ENCODE results near the gene PTGES3.
"Not testable (repeated sequence)": the region's sequence is repeated elsewhere in the genome, so short reads cannot be mapped to it uniquely, and the experiment has no call there.

Gene PTGES3, protein sequence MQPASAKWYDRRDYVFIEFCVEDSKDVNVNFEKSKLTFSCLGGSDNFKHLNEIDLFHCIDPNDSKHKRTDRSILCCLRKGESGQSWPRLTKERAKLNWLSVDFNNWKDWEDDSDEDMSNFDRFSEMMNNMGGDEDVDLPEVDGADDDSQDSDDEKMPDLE

DNA sequence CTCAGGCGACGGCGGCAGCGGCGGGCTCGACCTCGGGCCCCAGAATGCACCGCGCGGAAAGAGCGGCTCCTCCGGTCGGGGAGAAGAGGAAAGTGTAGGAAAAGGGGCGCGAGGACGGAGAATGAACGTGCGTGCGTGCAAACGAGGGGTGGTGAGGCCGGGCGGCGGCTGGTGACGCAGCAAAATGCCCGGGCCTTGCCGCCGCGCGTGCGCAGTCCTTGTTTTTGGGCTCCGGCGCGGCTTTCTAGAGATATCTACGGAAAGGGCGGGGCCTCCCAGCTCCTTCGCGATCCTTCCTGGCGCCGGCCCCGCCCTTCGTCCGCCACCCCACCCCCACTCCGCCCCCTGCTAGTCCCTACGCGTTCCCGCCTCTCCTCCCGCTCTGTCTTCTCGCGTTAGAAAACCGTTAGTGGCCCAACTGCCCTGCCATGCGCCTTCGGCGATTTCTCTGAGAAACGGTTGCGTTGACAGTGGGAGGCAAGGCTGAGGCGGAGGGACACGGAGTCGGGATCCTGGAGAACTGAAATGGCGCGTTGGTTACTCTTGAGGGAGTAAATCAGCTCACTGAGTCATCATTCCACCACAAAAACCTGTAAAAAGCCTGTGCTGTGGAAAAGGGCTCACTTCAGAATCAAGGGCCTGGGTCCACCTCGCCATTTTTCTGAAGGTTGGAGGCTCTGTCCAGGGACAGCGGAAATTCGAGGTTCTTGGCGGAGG lies at the start of gene PTGES3:
Gene PTGES3, minus strand, starts transcription at position 156 of the 717 bp plus-strand sequence. CDS start 285 bp downstream, outside the sequence.
- DNase-seq (ENCODE audit: low read depth in 2 of 2, low spot score in 1 of 2) = peak; percentile 89 to 95

DNA sequence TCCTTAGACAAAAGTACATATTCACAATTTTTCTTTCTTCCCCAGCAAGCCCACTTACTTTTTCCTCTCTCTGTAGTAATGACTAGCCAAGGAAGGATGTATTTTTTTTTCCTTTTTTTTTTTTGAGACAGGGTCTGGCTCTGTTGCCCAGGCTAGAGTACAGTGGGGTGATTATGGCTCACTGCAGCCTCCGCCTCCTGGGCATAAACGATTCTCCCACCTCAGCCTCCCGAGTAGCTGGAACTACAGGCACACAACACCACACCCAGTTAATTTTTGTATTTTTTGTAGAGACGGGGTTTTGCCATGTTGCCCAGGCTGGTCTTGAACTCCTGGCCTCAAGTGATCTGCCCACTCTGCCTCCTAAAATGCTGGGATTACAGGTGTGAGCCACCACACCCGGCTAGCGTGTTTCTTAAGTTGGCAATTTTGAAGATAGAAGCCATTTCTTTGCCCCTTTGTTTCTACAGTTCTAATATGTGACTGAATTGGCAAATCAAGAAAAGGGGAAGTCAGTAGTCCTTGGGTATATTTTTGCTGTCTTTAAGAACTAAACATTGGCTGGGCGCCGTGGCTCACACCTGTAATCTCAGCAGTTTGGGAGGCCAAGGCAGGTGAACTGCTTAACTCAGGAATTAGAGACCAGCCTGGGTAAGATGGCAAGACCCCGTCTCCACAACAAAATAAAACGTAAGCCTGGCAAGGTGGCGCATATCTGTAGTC lies 40.2 kb upstream of the PTGES3 start:
- no peak for DNase-seq (ENCODE audit: low read depth in 2 of 2, low spot score in 1 of 2)

DNA sequence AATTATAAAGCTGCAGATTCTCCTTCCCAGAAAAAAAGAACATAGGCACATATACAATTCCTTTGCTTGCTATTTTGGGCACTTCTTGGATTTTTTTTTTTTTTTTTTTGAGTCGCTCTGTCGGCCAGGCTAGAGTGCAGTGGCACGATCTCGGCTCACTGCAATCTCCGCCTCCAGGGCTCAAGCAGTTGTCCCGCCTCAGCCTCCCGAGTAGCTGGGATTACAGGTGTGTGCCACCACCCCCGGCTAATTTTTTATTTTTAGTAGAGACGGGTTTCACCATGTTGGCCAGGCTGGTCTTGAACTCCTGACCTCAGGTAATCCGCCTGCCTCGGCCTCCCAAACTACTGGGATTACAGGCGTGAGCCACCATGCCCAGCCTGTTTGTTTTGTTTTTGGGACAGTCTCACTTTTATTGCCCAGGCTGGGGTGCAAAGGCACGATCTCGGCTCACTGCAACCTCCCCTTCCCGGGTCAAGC lies 38.2 kb upstream of the PTGES3 start:
- DNase-seq (ENCODE audit: low read depth in 2 of 2, low spot score in 1 of 2) = not testable (repeated sequence)

DNA sequence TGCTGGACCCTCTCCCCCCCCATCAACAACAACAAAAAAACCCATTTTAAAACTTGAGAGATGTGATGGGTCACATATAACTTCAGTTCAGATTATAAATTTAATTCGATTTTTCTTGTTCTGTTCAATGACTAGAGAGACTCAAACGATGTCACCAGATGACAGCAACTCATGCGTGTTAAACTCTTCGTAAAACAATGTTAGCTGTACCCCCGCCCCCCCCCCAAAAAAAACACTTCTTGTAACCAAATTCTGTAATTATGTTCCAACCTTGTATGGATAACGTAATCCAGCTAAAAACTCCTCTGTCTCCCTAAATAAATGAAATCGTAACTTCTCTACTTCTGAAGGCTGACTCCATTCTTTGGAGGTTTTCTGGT lies 37.6 kb upstream of the PTGES3 start:
- no peak for DNase-seq (ENCODE audit: low read depth in 2 of 2, low spot score in 1 of 2)

DNA sequence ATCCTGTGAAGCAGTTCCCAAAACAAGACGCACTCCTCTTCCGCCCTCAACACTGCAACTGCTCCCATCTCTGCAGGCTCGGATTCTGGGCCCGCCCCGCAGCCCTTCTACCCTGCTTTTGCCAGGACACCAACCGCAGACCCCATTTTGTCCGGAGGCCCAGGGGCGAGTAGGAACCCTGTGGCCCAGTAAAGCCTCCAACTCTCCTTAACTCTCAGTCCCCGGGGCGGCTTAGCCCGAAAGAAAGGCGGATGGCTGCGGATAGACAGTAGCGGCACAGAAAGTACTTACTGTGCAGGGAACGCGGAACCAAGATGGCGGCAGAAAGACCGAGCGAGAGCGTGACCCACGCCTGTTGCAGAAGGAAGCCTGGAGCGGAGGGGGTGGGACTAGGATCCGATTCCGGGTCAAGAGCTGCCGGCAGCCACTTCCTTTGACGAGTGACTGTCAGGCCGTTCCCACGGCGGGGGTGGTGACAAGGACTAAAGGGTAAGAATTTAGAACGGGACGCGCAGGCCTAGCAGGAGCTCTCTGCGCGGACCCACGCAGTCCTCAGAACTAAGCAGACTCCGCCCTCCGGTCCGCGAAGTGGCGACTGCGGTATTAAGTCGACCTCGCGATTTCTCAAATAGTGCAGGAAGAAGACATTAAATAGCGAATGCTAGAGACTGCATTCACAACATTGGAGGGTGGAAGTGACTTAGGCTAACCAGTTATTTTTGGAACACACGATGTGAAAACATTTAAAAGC lies 37.1 kb upstream of the PTGES3 start, which contains the start of gene NACA:
Gene NACA, minus strand, starts transcription at position 328 of the 751 bp plus-strand sequence. CDS start 778 bp downstream, outside the sequence.
- peak; percentile 95 to 99 for DNase-seq (ENCODE audit: low read depth in 2 of 2, low spot score in 1 of 2)

DNA sequence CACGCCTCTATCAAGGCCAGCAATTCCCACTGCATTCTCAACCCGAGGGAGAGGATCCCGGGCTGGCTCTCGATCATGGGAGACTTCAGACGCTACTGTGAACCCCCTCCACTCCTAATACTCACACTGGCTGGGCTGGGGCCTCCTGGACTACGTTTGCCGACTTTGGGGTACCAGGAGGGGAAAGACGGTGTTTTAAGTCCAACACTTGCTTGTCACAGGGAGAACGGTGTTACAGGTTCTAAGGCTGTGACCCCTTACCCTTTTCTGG lies 36.6 kb upstream of the PTGES3 start:
- DNase-seq (ENCODE audit: low read depth in 2 of 2, low spot score in 1 of 2) = no peak

DNA sequence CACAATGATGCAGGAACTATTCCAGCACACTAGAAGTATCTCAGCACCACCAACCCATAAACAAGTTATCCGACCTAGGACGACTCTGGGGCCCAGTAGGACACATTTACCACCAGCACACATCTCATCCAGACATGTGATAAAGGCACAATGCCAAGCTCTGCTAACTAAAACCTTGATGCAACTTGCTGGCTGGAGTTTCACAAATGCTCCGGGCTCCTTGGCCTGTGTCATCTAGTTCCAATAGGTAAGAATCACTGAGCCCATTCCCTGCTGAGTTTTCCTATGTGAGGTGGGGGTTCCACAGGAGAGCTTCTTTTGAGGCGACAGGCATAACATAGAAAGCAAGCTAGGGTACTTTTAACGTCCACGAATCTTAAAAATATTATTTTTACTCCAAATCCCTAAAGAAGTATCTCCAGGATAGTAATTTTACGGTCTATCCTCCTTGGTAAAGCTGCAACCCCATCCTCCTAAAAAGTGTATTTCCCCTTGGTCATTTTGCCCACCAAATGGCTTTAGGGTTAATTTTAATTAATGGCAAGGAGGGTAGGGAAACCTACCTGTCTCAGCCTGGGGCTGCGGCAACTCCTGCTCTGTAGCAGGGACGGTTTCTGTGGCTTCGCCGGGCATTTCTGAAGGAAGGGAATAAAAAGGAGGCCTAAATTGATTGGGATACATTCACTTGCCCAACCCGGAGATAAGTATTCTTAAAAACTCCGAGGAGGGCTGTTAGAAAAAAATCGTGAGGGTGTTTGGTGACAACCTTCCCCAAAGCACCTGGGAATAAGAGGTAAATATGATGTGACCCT lies 36.0 kb upstream of the PTGES3 start:
- no peak for DNase-seq (ENCODE audit: low read depth in 2 of 2, low spot score in 1 of 2)

DNA sequence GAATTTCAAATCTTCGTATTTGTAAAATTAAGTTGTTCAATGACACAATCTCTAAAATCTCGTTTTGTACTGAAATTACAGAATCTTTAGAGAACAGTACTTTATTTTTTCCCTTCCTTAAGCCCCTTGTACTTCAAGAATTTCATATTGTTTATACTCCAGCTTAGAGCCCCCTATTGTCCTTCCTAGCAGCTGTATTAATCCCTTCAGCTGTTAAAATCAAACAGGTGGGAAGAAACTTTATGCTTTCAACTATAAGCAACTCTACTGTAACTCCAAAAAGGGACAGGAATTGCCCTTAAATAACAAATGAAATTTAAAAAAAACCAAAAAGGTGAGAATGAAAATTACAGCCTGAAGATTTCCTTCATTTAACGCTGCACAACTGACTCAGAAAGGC lies 35.3 kb upstream of the PTGES3 start:
- DNase-seq (ENCODE audit: low read depth in 2 of 2, low spot score in 1 of 2) = no peak

DNA sequence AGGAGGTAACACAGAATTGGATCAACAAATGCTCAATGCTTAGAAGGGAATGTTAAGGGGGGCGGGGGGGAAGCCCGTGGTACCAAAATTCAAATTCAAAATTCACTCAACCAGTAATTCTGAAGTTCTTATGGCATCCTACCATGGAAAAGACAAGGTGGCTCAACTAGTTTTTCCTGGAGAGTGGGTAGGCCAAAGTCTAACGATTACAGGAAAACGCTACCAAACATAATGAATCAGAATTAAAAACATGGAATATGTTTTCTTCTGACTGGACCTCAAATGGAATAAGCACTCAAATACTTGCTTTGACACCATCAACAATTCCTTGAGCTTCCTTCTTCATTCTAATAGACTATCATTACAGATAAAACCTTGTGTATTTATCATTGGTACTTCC lies 34.7 kb upstream of the PTGES3 start:
- no peak for DNase-seq (ENCODE audit: low read depth in 2 of 2, low spot score in 1 of 2)

DNA sequence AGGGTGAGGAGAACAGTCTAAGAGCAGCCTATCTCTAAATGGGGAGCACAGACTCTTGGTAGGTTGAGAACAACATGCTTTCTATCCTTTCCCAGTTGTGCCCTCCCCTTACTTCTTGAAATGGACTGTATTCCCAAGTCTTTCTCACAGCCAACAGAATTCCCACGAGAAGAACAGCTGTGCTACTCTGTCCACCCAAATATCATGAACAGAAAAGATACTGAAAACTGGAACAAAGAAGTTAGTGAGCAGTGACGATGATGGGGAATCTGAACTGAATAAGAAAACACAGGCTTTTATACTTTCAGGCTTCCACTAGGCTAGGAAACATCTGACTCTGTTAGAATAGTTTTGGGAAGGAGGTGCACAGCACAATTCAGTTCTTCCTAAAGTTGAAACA lies 33.6 kb upstream of the PTGES3 start:
- DNase-seq (ENCODE audit: low read depth in 2 of 2, low spot score in 1 of 2) = no peak

DNA sequence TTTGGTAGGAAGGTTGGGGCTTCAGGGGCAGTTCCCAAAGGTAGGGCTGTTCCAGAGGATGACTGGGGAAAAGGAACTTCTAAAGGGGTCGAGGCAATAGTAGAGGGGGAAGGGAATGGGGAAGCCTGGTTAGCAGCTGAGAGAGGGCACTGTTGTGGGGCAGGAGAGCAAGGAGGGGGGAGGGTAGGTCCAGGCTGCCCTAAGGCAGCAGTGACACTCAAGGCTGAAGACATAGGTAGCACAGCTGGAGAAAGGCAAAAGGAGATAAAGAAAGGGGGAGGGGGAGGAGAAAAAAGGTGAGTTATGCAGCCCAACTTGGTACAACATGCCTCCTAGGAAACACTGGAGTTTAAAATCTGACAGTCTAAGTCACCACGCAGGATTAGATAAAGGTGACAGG lies 33.1 kb upstream of the PTGES3 start:
- no peak for DNase-seq (ENCODE audit: low read depth in 2 of 2, low spot score in 1 of 2)

DNA sequence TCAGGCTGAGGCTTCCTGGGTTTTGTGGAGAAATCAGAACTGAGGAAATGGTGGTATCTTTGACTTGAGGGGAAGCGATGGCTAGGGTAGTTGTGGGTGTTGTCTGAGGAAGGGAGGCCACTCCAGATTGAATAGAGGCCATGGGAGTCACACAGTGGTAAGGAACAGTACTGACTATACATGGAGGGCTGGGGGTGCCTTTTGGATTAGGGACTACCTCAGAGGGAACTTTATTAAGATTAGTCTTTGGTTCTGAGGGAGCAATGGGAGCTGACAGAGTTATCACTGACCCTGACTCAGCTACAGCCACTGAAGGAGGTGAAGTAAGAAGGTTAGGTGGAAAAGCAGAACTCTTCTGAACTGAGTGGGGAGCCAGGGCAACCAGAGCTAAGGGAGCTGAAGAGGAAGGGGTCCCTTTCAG lies 32.7 kb upstream of the PTGES3 start:
- no peak for DNase-seq (ENCODE audit: low read depth in 2 of 2, low spot score in 1 of 2)

DNA sequence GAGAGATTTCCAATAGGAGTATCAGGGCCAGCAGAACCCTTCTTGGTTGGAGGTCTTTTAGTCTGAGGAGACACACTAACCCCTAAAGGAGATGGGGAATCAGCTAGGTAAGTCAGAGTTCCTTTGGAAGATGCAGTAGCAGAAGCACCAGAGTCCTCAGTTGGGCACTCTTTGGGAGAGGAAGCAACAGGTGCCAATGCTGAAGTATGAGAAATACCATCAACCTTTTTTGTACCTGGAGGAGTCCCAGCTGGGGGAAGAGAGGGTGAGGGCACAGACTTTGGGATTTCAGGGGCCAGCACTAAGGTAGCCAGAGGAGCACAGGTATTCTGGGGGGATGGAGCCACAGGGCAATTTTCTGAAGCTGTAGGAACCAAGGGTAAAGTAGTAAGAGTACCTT lies 31.0 kb upstream of the PTGES3 start:
- no peak for DNase-seq (ENCODE audit: low read depth in 2 of 2, low spot score in 1 of 2)

DNA sequence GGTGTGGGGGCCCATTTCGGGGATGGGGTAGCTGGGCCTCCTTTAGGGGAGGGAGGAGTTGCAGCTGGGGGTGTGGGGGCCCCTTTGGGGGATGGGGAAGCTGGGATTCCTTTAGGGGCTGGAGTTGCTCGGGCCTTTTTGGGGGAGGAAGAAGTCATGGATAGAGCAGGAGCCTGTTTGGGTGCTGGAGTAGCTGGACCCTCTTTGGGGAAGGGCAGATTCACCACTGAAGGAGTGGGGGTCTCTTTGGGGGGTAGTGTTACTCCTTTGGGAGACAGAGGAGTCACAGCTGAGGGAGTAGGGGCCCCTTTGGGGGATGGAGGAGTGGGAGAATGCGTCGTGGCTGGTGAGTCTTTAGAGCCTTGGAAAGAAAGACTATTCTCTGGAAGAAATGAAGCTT lies 30.6 kb upstream of the PTGES3 start:
- DNase-seq (ENCODE audit: low read depth in 2 of 2, low spot score in 1 of 2) = no peak

DNA sequence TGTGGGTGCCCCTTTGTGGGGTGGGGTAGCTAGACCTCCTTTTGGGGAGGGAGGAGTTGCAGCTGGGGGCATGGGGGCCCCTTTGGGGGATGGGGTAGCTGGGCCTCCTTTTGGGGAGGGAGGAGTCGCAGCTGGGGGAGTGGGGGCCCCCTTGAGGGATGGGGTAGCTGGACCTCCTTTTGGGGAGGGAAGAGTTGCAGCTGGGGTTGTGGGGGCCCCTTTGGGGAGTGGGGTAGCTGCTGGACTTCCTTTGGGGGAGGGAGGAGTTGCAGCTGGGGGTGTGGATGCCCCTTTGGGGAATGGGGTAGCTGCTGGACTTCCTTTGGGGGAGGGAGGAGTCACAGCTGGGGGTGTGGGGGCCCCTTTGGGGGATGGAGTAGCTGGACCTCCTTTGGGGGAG lies 30.1 kb upstream of the PTGES3 start:
- no peak for DNase-seq (ENCODE audit: low read depth in 2 of 2, low spot score in 1 of 2)

DNA sequence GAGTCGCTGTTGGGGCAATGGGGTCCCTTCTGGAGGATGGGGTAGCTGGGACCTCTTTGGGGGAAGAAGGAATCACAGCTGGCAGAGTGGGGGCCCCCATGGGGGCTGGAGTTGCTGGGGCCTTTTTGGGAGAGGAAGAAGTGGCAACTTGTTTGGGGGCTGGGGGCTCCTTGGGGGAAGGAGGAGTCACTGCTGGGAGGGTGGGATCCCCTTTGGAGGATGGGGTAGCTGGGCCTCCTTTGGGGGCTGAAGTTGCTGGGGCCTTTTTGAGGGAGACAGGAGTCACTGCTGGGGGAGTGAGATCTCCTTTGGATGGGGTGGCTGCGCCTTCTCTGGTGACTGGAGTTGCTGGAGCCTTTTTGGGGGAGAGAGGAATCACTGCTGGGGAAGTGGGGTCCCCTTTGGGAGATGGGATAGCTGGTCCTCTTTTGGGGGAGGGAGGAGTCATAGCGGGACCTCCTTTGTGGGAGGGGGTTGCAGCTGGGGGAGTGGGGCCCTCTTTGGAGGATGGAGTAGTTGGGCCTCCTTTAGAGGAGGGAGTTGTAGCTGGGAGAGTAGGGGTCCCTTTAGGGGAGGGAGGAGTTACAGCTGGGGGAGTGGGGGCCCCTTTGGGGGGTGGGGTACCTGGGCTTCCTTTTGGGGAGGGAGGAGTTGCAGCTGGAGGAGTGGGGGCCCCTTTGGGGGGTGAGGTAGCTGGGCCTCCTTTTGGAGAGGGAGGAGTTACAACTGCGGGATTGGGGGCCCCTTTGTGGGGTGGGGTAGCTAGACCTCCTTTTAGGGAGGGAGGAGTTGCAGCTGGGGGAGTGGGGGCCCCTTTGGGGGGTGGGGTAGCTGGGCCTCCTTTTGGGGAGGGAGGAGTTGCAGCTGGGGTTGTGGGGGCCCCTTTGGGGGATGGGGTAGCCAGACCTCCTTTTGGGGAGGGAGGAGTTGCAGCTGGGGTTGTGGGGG lies 29.1 kb upstream of the PTGES3 start:
- DNase-seq (ENCODE audit: low read depth in 2 of 2, low spot score in 1 of 2) = no peak

DNA sequence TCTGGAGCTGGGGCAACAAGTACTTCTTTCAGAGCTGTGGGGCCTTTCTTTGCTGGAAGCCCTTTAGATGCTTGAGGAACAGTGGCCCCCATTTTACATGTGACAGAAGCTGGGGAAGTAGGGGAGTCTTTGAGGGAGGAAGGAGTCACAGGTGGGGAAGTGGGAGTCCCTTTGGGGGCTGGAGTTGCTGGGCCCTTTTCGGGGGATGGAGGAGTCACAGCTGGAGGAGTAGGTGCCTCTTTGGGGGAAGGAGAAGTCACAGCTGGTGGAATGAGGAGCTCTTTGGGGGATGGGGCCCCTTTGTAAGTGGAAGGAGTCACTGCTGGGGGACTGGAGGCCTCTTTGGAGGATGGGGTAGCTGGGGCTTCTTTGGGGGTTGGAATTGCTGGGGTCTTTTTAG lies 28.4 kb upstream of the PTGES3 start:
- DNase-seq (ENCODE audit: low read depth in 2 of 2, low spot score in 1 of 2) = no peak

DNA sequence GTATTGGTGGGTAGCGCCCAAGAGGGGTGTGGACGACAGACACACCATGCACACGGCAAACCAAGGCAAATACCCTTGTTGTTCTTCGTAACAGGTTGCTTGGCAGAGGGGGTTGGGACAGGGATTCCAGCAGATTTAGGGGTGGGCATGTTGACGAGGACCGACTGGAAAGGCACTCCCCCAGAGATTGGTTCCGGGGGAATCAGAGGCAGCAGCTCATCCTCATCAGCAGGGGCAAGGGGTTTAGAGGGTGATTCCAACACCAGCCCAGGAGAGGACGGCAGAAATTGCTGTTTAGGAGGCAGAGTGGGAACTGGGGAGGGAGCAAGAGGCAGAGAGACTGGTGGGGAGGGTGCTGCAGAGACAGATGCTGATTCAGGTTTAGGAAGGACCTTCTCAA lies 27.7 kb upstream of the PTGES3 start:
- DNase-seq (ENCODE audit: low read depth in 2 of 2, low spot score in 1 of 2) = no peak

DNA sequence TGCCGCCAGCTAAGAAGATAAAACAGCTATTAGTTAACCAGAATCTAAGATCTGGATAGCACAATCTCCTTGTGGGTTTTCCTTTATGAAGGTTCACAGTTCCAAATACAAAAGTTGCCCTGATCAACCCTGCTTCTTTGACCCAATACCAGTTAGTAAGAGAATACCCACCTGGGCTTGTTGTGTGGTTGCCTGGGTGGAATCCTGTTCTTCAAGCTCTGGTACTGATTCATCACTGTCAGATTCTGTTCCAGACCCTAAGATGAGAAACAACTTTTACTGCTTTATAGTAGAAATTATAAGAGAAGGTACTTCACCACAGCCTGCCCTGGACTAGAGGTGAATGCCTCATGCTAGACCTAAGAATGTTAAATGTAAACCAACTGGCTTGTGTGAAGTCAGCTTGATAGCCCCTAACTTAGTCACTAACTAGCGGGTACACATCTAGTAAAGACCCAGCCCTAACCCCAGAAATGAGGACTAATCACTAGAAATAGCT lies 26.4 kb upstream of the PTGES3 start:
- no peak for DNase-seq (ENCODE audit: low read depth in 2 of 2, low spot score in 1 of 2)

DNA sequence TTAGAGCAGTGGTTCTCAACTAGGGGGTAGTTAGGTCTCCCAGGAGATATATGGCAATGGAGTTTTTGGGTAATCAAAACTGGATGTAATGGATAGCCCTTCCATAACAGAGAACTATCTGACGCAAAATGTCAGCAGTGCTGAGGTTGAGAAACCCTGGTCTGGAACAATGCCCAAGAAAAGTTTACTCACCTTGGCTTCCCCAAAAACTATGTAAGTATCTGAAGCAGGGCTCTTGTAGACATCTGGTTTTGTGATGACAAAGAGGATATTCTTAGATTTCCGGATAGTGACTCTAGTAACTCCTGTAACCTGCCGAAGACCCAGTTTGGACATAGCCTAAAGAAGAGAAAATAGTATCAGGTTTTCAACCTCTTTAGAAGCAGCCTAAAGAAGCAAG lies 25.3 kb upstream of the PTGES3 start:
- DNase-seq (ENCODE audit: low read depth in 2 of 2, low spot score in 1 of 2) = no peak

Measured in stimulated activated CD8-positive, alpha-beta memory T cell treated with anti-CD3 and anti-CD28 coated beads, Interleukin-4, amount 100 ng/mL, for 4 hours (primary cell).